Erythroblast (primary cell): ENCODE measurements around the gene NISCH.

Experiments used
- DNase-seq, 2 experiments: peaks; one replicate each; lab custom pipeline; 2025; lab: John Stamatoyannopoulos, UW
- GATA1 ChIP-seq: IDR thresholded peaks from 2 replicates; pipeline ENCODE4 v1.6.1; 2011; ENCODE audit warnings: low read depth, mild to moderate bottlenecking, control low read depth, low read length, moderate library complexity
- POLR2A ChIP-seq: IDR thresholded peaks from 2 replicates; pipeline ENCODE4 v1.6.1; 2011; ENCODE audit warnings: mild to moderate bottlenecking, low read length

Gene NISCH

DNA sequence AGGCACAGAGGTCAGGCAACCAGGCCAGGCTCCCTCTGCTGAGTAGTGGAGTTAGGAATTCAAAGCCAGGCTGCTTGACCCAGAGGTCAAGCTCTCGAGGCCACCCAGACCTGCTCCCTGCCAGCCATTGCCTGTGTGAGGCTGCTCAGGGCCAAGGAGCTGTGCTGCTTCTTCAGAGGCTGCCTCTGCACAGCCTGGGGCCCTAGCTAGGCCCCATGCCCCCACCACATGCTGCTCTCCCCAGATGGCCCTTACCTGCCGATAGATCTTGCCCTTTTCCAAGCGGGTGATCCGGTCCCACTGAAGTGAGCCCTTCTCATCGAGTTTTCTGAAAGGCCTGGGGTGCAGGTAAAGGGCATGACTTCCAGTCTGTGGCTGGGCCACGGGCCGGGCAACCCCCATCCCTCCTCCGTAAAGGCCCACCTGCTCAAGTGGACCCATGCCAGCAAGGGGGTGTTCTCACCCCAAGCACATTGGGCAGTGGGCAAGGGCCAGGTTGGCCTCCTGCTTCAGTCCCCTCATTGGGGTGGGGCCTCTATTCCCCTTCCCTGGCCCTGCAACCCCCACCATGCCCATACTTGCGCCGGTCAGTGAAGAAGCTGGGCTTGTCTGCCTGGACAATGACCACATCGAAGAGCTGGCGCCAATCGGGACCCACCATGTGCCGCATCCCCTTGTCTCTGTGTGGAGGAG lies 71.8 kb downstream of the NISCH start:
- no peak for DNase-seq
- TF ChIP-seq GATA1 = no peak
- no peak for TF ChIP-seq POLR2A

DNA sequence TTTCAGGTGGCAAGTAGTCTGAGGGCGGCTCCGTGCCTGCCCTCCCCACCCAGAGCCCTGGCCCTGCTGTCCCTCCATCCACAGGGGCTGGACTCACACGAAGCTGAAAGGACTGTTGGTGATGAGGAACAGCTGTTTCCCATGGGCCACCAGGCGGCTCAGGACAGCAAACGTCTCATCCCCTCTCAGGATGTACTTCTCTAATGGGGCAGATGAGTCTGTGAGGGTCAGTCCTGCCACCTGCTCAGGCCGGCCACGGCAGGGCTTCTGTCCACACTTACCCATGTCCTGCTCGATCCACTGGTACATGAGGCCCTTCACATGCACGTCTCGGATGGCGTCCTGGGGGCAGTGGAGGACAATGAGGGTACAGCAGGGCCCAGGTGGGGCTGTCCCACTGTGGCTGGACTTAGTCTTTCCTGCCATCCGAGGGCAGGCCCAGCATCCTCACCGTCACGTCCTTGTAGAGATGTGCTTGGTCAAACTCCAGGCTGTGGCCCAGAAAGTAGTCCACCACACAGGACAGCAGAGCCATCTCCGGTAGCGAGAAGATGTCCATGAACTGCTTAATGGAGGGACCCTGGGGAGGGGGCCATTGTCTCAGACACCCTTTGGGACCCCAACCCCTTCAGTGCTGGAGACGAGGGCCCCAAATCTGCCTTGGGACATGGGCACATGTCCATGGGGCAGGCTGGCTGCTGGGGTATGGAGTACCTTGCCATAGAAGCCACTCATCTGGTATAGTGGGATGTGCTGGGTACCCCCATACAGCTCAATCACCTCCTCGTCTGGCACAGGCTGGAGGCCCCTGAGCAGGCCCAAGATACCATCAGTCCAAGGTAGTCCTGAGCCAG lies 72.6 kb downstream of the NISCH start:
- DNase-seq = no peak
- no peak for TF ChIP-seq GATA1
- no peak for TF ChIP-seq POLR2A

DNA sequence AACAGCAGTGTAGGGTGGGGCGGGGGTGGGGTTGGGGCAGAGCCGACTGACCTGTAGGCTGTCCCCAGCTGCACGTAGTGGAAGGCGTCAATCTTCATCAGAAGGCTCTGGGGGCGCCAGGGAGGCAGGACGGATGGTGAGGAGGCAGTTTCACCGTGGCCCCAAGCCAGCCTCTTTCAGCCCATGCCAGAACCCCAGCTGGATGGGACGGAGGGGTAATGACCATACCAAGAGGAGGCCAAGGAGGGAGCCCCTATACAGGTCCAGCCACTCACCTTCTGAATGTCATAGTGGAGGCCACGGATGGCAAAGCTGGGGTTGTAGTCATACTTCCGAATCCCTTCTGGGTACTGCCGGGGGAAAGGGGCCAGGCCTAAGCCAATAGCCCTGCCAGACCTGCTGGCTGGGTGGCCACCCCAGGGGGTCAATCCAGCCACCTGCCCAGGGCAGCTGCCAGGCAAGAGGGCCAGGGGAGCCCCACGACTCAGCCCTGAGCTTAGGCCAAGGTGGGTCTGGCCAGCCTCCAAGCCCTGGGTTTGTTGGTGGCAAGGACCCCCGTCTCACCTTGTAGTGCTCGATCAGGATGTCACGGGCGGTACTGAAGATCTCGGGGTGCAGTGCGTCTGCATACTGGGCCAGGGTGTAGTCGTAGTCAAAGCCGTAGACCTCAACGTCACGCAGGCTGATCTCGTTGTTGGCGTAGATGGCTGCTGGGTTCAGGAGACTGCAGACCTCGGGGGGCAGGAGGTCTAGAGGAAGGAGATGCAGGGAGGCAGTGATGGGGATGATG lies 73.4 kb downstream of the NISCH start:
- no peak for DNase-seq
- TF ChIP-seq POLR2A (no peak), GATA1 (no peak)

DNA sequence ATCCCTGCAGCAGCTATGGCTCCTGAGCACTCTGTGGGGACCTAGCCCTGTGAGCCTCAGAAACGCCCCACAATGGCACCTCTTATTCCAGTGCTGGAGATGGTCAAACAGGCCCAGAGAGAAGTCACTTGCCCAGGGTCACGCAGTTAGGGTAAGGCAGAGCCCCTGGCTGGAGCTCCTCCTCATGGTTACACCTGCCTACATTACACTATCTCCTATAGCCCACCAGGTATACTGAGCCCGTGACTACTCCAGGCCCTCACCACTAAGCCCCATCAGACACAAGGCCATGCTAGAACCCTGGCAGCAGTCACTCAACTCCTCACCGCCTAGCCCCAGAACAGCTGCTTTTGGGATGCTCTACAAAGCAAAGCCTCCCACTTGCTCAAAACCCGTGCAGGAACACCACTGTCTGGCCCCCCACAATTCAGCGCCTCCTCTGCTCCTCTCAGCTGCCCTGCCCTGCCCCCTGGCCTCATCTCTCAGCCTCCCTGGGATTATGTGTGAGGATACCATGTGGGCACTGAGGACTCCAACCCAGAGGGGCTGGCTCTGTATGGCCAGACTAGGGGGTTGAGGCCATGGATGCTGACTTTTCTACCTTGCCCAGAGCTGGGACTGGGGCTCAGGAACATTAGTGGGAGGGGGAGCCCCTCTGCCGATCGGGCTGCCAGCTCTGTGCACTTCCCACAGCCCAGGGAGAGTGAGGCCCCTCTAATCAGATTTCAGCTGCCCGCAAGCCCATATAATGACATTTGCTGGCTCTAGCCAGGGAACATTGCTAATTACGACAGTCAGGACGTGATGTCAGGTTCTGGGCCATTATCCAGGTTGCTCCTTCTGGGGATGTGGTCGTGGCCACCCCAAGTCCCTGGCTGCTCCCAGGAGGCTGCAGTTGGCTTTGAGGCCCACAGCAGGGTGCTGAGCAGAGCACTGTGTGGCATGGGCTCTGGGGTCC lies 74.3 kb downstream of the NISCH start:
- no peak for TF ChIP-seq GATA1
- TF ChIP-seq POLR2A = no peak
- DNase-seq = peak in 1 of 2 experiments; percentile 20

DNA sequence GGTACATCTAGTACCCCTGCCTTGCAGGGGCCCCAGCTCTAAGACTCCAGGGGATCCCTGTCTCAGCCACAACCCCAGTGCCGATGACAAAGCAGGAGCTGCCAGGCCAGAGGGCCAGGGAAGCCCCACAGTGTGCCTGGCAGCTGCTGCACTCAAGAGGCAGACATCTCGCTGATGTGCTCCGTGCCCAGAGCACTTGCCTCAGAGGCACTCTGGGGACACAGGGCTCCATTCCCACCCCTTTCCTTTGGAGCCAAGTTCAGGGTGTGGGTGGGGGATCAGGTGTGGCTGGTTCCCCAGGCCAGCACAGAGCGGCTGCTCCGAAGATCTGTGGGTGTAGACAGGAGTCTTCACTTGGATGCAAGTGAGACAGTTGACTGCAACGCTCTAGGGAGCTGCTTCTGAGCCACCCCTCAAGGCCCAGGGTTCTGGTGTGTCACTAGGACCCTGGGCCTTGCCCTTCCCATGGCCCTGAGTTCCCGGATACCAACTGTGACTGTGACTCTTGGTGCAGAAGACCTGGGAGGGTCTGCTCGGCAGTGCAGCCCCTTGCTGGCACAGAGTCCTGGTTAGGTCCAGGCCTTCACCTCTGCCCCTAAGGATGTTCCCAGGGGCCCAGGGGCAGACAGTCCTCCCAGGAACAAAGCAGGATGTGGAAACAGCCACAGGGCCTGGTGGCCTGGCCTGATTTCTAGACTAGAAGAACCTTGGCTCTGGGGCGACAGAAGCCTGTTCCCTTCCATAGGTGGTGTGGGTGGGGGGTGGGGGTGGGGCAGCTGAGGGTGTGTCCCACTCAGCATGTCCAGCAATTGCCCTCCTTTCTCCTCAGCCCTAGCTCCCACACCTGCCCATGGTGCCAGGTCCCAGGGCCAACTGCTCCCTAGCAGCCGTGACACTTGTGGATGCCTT lies 75.8 kb downstream of the NISCH start:
- no peak for DNase-seq
- no peak for TF ChIP-seq POLR2A
- TF ChIP-seq GATA1 = no peak

DNA sequence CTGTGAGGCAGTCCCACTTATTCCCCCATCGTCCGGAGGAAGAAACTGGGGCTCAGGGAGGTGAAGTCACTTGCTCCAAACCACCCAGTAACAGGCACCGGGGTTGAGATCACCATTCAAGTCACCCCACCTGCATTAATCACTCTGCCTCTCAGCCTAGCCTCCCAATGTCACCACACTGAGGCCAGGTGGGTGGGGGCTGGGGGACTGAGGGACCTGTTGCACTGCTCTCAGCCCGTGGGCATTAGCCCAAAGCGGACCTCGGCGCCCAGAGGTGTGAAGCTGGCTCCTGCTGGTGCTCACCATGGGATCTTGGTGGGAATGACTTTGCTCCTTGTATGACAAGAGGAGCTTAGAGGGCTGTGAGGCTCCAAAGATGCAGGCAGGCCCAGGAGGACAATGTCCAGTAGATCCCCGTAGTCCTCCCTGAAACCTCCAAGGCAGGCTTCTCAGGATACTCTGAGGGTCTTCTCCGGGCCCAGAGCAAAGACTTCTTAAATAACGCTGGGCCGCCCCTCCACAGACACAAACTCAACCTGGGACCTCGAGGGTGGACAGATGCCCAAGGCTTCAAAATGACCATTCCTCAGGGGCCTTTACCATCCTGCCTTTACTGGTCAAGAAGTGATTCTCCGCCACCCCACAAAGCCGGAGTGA lies 76.6 kb downstream of the NISCH start:
- DNase-seq = peak in 1 of 2 experiments; percentile 49
- TF ChIP-seq POLR2A = no peak
- TF ChIP-seq GATA1 = no peak

DNA sequence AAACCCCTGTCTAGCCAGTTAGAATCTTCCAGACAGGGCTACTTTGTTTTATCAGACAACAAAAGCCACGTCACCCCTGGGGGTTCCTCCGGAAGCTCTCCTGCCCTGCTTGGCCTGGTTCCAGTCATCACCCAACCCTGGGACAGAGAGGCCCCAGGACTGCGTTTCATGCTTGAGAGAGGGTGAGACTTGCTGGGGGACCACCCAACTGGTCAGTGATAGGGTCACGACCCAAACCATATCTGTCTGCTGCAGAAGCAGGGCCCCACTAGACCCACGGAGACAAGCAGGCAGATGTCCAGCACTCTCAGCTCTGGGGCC lies 77.1 kb downstream of the NISCH start:
- TF ChIP-seq POLR2A (peak; percentile 26), GATA1 (no peak)
- DNase-seq = peak; percentile 88 to 93

DNA sequence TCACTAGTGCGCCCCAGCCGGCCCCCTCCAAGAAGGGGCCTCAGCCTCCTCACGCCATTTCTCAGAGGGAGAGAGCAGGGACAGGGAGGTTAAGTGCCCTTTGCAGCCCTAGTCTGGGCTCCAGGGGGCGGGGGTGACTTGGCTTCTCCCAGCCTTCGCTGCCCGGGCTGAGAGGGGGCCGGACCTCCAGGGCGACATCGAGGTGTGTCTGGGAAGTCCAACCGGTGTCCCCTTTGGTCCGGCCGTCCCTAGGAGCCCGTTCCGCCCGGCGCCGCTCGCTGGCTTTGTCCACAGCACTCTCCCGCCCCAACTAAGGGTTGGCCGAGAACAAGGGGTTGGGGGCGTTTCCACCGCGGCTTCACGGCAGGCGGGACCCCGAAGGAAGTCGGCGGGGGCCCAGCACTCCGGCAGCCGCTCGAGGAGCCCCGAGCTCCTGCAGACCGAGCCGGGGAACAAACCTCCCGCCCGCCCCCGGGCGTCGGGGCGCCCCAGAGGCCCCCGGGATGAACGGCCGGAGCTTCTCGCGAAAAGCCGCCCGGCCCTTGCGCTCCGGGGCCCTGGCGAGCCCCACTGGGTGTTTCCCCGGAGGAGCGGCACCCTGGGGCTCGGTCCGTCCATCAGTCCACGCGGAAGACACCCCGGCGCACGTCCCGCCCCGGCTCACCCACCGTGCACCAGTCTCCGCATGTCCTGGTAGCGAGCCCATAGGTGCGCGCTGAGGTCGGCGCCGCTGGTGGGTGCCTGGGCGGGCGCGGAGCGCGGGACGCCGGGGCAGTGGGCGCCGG lies 77.6 kb downstream of the NISCH start:
- DNase-seq = peak; percentile 58 to 67
- TF ChIP-seq GATA1 = no peak
- peak; percentile 17 for TF ChIP-seq POLR2A

DNA sequence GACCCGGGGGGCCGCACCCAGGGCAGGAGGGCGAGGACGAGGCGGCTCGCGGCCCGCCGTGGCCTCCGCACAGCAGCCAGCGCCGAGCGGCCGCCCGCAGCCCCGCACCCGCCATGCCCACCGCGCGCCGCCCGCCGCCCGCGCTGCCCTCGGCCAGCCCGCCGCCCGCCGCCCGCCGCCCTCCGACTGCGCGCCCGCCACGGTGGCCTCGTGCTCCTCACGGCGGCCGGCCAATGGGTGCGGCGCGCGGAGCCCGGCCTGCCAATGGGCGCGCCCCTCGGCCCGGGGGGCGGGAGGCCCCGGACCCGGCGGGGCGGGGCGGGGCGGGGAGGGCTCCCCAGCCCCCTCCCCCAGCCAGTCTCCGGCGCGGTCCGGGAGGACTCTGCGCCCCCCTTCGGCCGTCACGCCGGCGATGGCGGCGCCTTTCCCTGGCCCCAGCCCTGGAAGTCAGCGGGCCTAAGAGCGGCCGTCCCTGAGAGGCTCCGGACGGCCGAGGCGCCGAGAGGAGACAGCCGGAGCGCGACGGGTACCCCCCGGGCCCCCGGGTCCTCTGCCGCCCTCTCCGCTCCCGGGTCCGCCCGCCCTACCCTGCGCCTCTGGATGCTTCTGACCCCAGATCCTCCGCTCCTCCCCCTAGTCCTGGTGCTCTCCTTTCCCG lies 78.3 kb downstream of the NISCH start, which contains the start of gene NT5DC2:
Gene NT5DC2, minus strand, starts transcription at position 235 of the 658 bp plus-strand sequence. Its CDS starts 120 bp downstream, at position 115.
- peak; percentile 85 to 89 for DNase-seq
- TF ChIP-seq GATA1 (no peak), POLR2A (no peak)
